Cortex of kidney (tissue), 1 donor: ENCODE results near the gene BARX1.
"Not testable (repeated sequence)": the region's sequence is repeated elsewhere in the genome, so short reads cannot be mapped to it uniquely, and the experiment has no call there.

Experiments used
- DNase-seq: peaks from one replicate; lab custom pipeline; 2025; lab: John Stamatoyannopoulos, UW

The BARX1 gene

GRCh38 chr9:93965830-93966577, 10.8 kb upstream of the BARX1 start:
- no peak for DNase-seq

- no peak for DNase-seq
These were observed 9.5 kb upstream of the BARX1 start for GRCh38 chr9:93964685-93965084.

GRCh38 chr9:93963969-93964368, 8.8 kb upstream of the BARX1 start:
- no peak for DNase-seq

- DNase-seq, result not testable (repeated sequence)
These were observed 8.3 kb upstream of the BARX1 start for GRCh38 chr9:93963489-93963888.

GRCh38 chr9:93962561-93963440, 7.6 kb upstream of the BARX1 start:
- DNase-seq, result no peak

- DNase-seq, result no peak
These were observed 6.9 kb upstream of the BARX1 start for GRCh38 chr9:93962017-93962416.

- DNase-seq, result no peak
These were observed 6.1 kb upstream of the BARX1 start for GRCh38 chr9:93960971-93961841.

- no peak for DNase-seq
These were observed 5.2 kb upstream of the BARX1 start for GRCh38 chr9:93960221-93960970.

- DNase-seq, result no peak
These were observed 4.6 kb upstream of the BARX1 start for GRCh38 chr9:93959739-93960154.

- DNase-seq, result no peak
These were observed 3.9 kb upstream of the BARX1 start for GRCh38 chr9:93958819-93959682.

GRCh38 chr9:93958121-93958818, 3.1 kb upstream of the BARX1 start:
- no peak for DNase-seq

- DNase-seq, result no peak
These were observed 1.0 kb upstream of the BARX1 start for GRCh38 chr9:93955981-93956784.

- no peak for DNase-seq
These were observed 607 bp downstream of the BARX1 start for GRCh38 chr9:93954434-93955061.

- no peak for DNase-seq
These were observed 1.4 kb downstream of the BARX1 start for GRCh38 chr9:93953496-93954433.

- no peak for DNase-seq
These were observed 2.2 kb downstream of the BARX1 start for GRCh38 chr9:93952784-93953495.

- DNase-seq, result no peak
These were observed 2.9 kb downstream of the BARX1 start for GRCh38 chr9:93952119-93952783.
